Fibroblast of lung (primary cell): ENCODE results near the gene PIK3R1.

Experiments
- EZH2 ChIP-seq: IDR thresholded peaks from 2 replicates; pipeline ENCODE4 v1.5.1; 2012; ENCODE audit warnings: low read length, control low read depth, mild to moderate bottlenecking; ENCODE audit errors: missing control alignments
- TF ChIP-seq, protein P1 (sequence below), 2 donors: IDR thresholded peaks in 1 of 2; conservative IDR thresholded peaks in 1 of 2; 1 replicate in 1 of 2; 2 replicates in 1 of 2; pipeline ENCODE4 v1.5.1; 2011 to 2012; ENCODE audit warnings: low read length in 2 of 2, control low read depth in 1 of 2, inconsistent platforms in 1 of 2, low read depth in 1 of 2, mild to moderate bottlenecking in 1 of 2

DNA sequence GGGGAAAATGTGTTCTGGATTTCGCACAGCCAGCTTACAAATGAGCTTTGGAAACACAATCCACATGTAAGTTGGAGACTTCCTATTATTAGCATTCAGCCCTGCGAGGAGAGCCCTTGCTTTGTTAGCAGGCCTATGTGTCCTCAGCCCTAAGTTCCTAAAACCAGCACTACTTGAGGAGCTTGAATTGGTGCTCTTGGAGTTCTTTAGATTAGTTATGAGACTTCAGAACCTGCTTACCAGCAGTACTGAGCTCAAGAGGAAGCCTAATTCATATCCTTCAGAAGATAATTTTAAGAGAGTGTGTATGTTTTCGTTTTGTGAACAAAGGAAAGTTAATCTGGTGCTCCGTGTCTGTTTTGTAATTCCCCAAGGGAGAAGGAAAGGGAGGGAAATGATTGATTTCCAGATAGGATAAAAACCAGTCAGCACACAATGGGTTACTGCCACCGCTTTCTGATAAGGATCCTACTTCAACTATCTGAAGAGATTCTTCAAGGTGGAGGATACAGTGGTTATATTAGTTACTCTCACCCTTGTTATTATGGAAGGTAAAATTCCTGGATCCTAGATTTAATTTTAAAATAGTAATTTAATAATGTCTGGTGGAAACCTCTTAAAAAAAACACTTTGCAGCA is 35.2 kb downstream of the PIK3R1 start:
- TF ChIP-seq, protein P1, sequence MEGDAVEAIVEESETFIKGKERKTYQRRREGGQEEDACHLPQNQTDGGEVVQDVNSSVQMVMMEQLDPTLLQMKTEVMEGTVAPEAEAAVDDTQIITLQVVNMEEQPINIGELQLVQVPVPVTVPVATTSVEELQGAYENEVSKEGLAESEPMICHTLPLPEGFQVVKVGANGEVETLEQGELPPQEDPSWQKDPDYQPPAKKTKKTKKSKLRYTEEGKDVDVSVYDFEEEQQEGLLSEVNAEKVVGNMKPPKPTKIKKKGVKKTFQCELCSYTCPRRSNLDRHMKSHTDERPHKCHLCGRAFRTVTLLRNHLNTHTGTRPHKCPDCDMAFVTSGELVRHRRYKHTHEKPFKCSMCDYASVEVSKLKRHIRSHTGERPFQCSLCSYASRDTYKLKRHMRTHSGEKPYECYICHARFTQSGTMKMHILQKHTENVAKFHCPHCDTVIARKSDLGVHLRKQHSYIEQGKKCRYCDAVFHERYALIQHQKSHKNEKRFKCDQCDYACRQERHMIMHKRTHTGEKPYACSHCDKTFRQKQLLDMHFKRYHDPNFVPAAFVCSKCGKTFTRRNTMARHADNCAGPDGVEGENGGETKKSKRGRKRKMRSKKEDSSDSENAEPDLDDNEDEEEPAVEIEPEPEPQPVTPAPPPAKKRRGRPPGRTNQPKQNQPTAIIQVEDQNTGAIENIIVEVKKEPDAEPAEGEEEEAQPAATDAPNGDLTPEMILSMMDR (conservative IDR thresholded peaks at IDR 0.05 in 1 of 2, IDR thresholded peaks at IDR 0.05 in 1 of 2; ENCODE audit: low read depth in 1 of 2, low read length in 2 of 2), result no peak
- no peak for TF ChIP-seq EZH2
